Lower leg skin (tissue), 4 donors: ENCODE measurements around the gene PALLD. TPM values are rescaled to one million over a fixed set of nuclear protein-coding genes. Genes with fewer than 3 reads are reported as not detected.

Source experiments
- DNase-seq, 2 donors: peaks; one replicate each; pipeline ENCODE4 v3.0.0-alpha.2; 2019; ENCODE audit warnings: low spot score in 2 of 2
- H3K4me3 ChIP-seq: fragments of 200-600 bp; sonication (generic); 2 replicates; pipeline ENCODE4 v1.5.1; 2017; ENCODE audit warnings: mild to moderate bottlenecking, low read depth; ENCODE audit not compliant: poor library complexity, severe bottlenecking
- CTCF ChIP-seq, 3 donors: fragments of 450-650 bp; IDR thresholded peaks; one replicate each; pipeline ENCODE4 v1.5.1; 2016; ENCODE audit warnings: antibody characterized with exemption in 3 of 3, mild to moderate bottlenecking in 3 of 3, moderate library complexity in 2 of 3
- POLR2A ChIP-seq, 2 donors: fragments of 450-650 bp; IDR thresholded peaks; one replicate each; pipeline ENCODE4 v1.6.1; 2016 to 2017; ENCODE audit warnings: antibody characterized with exemption in 2 of 2, mild to moderate bottlenecking in 1 of 2, moderate library complexity in 1 of 2
- WGBS, 2 donors: methylation state at CpG; one replicate each; pipeline ENCODE4 v1.1.5; 2018; 5-methylcytosine and 5-hydroxymethylcytosine counted together
- intact Hi-C: fragments of 100-400 bp; cut with DNase I; formaldehyde crosslinking; loops from one replicate; pipeline ENCODE4 v1.15.0; 2023; ENCODE audit warnings: low total_unique reads
- total RNA-seq, 4 donors: library from RNA; depleted of rRNA; stranded (reverse); fragments of >200 nt; gene quantifications; one replicate each; pipeline ENCODE4 v1.1.0, GENCODE V29; 2016

The PALLD gene
- total RNA-seq, 4 donors from 2014 or later = 46.1 to 103 (median 77.6) TPM

- DNase-seq = no peak
- TF ChIP-seq POLR2A (IDR thresholded peaks at IDR 0.05) (no peak), CTCF (IDR thresholded peaks at IDR 0.05) (no peak)
- WGBS, 2 donors = 79 to 84% methylated on average over 11 of the region's 11 CpGs
- intact Hi-C loops = no loop called here
- no peak overlapping the region for H3K4me3 ChIP-seq
Measured at GRCh38 chr4:168734703-168735678, 238.1 kb downstream of the PALLD start.

GRCh38 chr4:168735735-168736134, 238.9 kb downstream of the PALLD start:
- intact Hi-C loops = no loop called here
- 59 to 74% methylated on average over 3 of the region's 3 CpGs for WGBS, 2 donors
- H3K4me3 ChIP-seq = no peak overlapping the region
- no peak for DNase-seq
- TF ChIP-seq POLR2A (IDR thresholded peaks at IDR 0.05) (no peak), CTCF (IDR thresholded peaks at IDR 0.05) (no peak)

GRCh38 chr4:168736860-168737805, 240.3 kb downstream of the PALLD start:
- no peak overlapping the region for H3K4me3 ChIP-seq
- WGBS, 2 donors = 80 to 81% methylated on average over 7 of the region's 7 CpGs
- intact Hi-C loops = no loop called here
- DNase-seq = no peak
- no peak for TF ChIP-seq CTCF (IDR thresholded peaks at IDR 0.05)
- TF ChIP-seq POLR2A (IDR thresholded peaks at IDR 0.05) = no peak

- no peak overlapping the region for H3K4me3 ChIP-seq
- TF ChIP-seq POLR2A (IDR thresholded peaks at IDR 0.05) (no peak), CTCF (IDR thresholded peaks at IDR 0.05) (no peak)
- DNase-seq = no peak
- intact Hi-C loops = no loop called here
- WGBS, 2 donors = 88 to 94% methylated on average over 4 of the region's 4 CpGs
Measured at GRCh38 chr4:168737806-168738172, 240.9 kb downstream of the PALLD start.

- no peak overlapping the region for H3K4me3 ChIP-seq
- intact Hi-C loops = no loop called here
- DNase-seq = no peak
- no peak for TF ChIP-seq POLR2A (IDR thresholded peaks at IDR 0.05)
- TF ChIP-seq CTCF (IDR thresholded peaks at IDR 0.05) = no peak
- WGBS, 2 donors = 42 to 51% methylated on average over 2 of the region's 2 CpGs
Measured at GRCh38 chr4:168739886-168740285, 243.0 kb downstream of the PALLD start.
